Renal pelvis (tissue), 4 donors: ENCODE results near the gene NPBWR2. TPM values are rescaled to one million over a fixed set of nuclear protein-coding genes. Genes with fewer than 3 reads are reported as not detected.
"Not testable (repeated sequence)": the region's sequence is repeated elsewhere in the genome, so short reads cannot be mapped to it uniquely, and the experiment has no call there.

Source experiments
- DNase-seq: peaks from one replicate; pipeline ENCODE4 v3.0.0-alpha.2; 2013
- polyA plus RNA-seq, 3 donors: library from polyadenylated mRNA; unstranded; fragments of 120-200 nt; gene quantifications; one replicate each; pipeline ENCODE4 v1.2.1, GENCODE V29; 2013; ENCODE audit not compliant: insufficient read length in 3 of 3

The NPBWR2 gene
- polyA plus RNA-seq, 3 donors = not detected

DNA sequence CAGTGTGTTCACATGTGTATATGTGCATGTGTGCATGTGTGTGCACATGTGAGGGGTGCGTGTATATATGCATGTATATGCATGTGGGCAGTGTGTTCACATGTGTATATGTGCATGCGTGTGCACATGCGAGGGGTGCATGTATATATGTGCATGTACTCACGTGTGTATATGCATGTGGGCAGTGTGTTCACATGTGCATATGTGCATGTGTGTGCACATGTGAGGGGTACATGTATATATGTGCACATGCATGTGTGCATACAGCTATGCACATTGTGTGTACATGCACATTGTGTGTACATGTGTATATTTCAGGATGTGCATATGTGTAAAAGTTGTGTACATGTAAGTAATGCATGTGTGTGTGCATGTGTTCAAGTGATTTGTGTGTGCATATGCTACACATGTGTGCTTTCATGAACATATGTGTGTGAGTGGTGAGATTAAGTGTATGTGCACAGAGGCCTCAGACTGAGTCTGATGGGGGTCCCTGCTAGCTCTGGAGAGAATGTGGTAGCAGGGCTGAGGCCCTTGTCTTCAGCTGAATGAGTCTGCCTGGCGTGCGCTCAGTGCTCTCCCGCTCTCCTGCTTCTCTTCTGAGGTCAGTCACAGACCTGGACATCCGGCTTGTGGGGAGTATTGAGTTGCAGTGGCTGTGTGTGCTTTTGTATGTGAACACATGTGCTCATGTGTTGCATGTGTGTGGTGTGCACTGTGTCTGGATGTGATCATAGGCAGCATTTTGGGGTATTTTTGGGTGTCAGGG lies 37.0 kb upstream of the NPBWR2 start:
- DNase-seq = no peak

DNA sequence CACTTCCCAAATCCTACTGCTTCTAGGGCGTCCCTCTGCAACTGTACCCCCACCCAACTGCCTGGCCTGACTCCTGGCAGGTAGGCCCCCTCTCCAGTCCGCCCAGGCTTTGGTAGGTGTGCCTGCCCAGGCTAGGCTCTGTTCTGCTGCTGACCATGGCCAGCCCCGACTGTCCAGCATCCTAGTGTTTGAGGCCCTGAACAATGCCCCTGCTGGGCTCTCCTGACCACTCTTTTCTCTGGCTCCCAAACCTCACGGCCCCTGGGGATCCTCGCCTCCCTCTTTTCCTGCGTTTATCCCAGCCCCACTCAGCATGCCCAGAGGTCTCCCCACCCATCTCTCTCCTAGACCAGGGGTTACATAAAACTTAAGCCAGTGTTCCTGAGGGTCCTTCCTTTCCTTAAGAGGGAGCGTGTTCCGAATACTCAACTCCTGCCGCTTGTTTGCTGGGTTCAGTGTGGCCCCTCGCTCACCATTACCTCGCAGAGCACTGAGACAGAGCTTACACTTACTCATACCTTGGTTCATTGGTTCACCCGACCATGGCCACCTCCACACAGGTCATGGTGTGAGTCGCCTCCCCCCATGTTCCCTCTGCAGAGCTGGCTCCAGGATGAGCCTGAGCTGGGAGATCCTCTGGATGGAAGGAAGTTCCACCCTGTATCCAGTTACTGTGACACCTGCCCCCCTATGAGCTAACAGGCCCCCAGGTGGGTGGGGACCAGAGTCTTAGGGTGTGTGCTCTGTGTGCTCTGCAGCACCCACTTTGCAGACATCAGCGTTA lies 35.8 kb upstream of the NPBWR2 start:
- DNase-seq = no peak

DNA sequence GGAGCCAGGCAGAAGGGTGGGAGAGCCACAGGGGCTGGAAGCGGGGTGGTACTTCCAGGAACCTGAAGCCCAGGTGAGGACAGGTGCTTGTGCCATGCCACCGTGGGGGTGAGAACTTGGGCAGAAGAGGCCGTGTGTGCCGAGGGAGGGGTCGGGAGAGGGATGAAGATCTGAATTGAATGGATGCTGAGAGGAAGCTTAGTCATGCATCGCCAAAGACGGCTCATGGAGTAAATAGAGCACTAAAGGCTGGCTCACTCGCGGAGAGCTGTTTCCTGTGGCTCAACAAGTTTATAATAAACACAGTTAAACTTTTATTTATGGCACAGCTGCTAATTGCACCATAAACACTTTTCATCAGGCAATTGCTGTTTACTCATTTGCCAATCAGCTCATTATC lies 35.2 kb upstream of the NPBWR2 start:
- DNase-seq = no peak

DNA sequence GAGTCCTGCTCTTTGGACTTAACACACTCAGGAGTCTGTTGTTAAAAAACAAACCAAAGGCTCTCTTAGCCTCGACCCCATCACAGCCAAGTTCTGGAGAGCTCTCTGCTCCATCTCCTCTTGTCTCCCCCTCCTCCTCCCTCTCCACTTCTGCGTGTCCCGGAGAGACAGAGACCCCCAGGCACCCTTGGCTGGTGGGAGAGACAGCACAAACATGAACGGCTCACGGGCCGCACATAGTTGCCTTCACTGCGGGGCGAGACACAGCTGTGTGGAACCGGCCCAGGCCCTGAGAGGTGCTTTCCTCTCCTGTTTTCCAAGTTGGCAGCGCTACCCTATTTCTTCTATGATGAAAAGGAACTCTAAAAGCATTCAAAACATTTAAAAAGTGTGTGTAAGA lies 33.6 kb upstream of the NPBWR2 start:
- no peak for DNase-seq

DNA sequence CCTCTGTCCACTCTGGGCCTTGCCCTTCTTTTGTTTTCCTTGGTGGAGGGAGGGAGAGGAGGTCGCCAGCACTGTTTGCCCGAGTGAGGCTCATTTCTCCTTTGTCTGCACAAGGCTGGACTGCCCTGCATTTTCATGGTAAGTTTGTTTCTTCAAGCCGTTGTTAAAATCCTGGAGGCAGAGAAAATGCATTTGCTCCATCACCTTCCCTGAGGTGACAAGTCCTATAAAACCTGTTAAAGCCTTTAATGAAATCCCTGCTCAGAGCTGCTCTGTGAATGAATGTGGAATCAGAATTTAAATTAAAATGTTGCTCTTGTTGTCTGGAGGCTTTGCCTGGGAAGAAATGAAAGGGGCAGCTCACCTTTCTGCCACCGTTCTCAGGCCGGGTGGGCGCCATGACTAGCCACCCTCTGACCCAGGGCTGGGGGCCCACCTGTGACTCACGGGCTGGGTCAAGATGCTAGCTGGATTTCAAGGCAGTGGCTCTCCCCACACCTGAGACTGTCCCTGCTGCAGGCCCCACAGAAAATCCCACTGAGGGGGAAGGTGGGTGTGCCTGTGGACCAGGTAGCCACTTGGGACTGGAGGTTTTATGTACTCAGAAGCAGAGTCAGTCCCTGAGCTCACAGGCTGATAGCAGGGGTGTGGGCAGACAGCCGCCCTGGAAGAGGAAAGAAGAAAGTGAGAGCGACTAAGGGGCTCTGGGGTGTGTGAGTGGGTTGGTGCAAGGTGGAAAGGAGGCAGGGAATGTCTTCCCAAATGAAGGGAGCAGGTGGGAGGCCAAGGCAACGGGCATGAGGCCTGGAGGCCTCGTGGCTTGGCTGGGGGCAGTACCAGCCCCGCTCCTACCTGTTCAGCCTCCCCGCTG lies 32.9 kb upstream of the NPBWR2 start:
- DNase-seq = no peak

DNA sequence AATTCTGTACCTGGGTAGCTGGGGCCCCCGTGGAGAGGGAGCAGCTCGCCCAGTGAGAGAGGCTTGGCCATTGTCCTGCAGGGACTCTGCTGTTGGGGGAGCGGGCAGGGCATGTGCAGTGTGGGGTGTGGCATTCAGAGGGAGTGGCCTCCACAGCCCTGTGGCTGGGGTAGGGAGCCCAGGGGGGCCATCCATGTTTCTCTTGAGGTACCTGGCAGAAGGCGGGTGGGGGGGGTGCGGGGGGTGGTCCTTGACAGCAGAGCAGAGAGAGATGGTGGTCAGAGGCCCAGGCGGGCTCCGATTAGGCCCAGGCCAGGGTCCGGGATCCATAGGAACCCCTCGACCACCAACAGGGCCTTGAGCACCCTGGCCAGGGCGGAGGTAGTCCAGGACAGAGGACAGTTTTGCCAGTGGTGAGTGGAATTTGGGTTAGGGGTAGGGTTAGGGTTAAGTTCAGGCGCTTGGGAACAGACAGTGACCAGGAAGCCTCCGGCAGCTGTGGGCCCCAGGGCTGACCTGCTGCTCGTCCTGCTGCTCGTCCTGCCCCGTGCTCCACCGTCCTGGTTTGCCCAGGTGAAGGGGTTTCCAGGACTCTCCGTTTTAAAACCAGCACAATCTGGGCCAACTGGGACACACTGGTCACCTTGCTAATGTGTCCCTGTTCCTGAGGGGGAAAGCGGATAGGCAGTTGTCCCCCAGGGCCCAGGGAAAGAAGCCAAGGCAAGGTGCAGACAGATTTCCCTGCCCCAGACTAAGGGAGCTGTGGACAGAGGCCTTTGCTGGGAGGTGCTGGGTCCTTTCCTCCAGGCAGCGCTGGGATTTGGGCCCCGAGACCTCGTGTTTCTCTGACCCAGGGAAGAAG lies 32.1 kb upstream of the NPBWR2 start:
- no peak for DNase-seq

DNA sequence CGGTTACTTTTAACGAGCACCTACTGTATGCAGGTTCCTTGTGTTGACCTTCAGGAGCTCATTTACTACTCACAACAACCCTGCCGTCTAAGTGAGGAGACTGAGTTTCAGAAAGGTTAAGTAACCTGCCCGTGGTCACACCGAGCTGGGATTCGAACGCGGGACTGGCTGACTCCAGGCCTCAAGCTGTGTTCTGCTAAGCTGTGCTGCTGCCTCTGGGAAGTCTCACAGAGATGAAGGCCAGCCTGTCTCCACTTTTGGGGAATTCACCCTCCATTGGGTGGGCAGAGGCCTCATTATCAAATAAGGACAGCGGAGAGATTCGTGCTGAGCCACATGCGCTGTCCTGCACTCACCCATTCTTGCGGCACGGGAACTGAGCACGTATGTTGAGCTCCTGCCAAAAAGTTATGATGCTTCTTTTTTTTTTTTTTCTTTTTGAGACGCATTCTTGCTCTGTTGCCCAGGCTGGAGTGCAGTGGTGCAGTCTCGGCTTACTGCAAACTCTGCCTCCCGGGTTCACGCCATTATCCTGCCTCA lies 31.0 kb upstream of the NPBWR2 start:
- no peak for DNase-seq

DNA sequence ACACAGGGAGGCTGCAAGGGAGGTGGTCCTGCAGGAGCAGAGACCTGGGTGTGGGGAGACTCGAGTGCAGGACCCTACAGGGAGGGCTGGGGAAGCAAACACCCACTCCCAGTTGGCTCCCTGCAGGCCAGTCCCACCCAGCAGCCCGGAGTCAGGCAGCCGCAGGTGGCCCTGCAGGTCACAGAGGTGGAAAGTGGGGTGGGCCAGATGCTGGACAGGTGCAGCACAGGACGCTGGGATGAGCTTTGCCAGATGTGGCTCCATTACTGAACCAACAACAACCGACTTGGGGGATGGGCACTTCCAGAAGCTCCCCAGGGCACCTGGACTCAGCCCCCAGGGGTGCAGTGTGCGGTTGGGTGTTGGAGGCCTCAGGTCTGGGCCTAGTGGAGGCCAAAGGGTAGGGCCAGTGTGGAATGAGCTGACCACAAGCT lies 30.2 kb upstream of the NPBWR2 start:
- no peak for DNase-seq

DNA sequence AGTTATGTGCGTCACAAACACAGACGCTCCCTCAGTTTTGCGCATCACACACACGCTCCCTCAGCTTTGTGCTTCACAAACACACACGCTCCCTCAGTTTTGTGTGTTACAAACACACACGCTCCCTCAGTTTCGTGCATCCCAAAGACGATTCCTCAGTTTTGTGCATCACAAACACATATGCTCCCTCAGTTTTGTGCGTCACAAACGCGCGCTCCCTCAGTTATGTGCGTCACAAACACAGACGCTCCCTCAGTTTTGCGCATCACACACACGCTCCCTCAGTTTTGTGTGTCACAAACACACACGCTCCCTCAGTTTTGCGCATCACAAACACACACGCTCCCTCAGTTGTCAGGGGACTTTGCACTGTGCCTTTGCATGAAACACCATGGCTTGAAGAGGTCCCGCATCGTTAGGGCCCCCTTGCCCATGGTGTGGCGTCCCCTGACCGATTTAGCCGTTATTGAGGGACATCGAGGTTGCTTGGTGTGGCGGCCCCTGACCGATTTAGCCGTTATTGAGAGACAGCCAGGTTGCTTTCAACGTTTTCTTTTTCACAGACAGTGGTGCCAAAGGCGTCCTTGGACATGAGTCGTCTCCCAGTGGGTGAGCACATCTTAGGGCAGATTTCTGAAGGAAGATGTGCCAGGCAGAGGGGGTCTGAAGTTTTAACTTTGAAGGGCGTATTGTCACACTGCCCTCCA lies 28.8 kb upstream of the NPBWR2 start:
- no peak for DNase-seq

DNA sequence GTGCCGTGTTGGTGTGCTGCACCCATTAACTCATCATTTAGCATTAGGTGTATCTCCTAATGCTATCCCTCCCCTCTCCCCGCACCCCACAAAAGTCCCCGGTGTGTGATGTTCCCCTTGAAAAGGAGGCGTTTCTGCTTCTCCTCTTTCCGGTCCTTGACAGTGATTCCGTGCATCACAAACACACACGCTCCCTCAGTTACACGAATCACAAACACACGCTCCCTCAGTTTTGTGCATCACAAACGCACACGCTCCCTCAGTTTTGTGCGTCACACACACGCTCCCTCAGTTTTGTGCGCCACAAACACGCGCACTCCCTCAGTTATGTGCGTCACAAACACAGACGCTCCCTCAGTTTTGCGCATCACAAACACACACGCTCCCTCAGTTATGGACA lies 27.4 kb upstream of the NPBWR2 start:
- not testable (repeated sequence) for DNase-seq

DNA sequence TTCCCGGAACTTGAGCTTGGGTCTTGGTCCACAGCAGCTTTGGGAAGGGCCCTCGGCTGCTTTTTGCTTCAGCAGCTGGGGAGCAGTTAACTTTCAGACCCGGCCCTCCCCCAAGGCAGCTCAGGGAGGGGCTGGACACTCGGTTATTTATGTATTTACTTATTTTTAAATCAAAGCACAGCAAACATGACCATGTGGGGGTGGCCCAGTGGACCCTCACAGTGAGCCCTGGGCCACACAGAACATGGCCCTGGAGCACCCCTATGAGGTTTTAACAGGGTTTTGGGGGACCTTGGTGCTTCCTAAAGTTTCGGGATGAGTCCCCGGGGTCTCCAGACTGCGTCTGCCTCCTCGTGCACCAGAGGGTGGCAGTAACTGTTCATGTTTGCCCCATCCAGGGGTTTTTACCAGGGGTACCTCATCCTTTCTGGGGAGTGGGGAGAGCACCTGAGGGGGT lies 26.6 kb upstream of the NPBWR2 start:
- no peak for DNase-seq

DNA sequence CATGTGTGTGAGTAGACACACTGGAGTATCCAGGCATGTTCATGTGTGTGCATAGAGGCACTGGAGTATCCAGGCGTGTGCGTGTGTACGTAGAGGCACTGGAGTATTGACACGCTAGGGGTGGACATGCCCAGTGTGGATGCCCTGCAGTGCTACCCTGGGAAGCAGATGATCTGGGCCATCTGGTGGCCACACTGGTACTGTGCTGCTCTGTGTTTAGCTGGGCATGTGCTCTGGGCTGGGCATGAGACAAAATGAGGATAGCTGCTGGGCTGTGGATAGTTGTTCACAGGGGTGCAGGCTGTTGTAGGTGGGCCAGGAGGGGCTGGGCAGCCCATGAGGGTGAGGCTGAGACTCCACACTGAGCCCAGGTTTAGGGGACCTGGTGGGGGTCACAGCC lies 24.0 kb upstream of the NPBWR2 start:
- DNase-seq = no peak

DNA sequence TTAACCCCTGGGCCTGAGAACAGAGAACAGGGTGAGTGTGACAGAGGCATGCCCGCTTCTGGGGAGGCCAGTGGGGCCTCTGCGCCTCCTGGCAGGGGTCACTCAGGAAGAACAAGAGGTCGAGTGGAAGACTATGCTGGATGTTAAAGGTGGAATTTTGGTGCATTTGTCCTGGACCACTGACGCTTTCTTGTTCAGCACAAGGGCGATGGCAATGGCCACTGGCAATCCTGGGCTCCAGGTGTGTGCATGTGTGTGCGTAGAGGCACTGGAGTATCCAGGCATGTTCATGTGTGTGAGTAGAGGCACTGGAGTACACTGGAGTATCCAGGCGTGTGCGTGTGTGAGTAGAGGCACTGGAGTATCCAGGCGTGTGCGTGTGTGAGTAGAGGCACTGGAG lies 23.5 kb upstream of the NPBWR2 start:
- no peak for DNase-seq

DNA sequence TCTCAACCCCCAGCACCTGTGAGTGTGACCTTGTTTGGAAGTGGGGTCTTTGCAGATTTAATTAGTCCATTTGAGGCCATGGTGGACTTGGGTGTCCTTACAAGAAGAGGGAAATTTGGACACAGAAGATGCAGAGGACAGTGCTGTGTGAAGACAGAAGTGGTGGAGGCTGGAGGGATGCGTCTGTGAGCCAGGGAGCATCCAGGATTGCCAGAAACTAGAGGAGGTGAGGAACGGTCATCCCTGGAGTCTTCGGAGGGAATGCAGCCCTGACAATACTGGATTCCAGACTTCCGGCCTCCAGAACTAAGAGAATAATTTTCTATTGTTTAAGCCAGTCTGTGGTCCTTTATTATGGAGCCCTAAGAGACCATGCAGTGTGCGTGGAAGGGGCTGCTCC lies 22.9 kb upstream of the NPBWR2 start:
- no peak for DNase-seq

DNA sequence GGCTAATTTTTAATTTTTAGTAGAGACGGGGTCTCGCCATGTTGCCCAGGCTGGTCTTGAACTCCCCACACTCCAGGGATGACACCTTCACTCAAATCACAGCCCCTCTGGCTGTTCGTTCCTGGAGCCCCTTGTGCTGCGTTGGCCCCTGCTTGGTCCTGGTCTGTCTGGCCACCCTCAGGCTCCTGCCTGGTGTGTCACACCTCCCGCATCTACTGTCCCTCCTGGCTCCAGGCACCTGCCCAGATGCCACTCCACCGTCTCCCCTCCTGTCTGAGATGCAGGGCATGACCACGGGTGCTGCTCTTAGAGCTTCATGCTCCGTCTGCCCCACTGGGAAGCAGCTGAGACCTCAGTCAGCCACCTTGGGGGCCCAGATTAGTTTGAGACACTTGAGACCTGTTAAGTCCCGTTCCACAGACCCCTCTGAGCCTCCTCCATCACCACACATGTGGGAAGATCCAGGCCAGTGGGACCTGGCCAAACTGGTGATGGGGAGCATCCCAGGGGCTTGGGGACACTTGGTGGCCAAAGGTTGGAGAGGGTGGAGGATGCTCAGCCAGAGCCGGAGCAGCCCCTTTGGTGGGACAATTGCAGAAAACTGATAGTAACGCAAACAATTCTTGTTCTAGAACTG lies 21.9 kb upstream of the NPBWR2 start:
- no peak for DNase-seq

DNA sequence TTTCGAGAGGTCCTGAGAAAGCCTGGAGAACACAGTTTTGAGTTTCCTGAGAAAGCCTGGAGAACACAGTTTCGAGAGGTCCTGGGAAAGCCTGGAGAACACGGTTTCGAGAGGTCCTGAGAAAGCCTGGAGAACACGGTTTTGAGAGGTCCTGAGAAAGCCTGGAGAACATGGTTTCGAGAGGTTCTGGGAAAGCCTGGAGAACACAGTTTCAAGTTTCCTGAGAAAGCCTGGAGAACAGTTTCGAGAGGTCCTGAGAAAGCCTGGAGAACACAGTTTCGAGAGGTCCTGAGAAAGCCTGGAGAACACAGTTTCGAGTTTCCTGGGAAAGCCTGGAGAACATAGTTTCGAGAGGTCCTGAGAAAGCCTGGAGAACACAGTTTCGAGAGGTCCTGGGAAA lies 16.2 kb upstream of the NPBWR2 start:
- not testable (repeated sequence) for DNase-seq

DNA sequence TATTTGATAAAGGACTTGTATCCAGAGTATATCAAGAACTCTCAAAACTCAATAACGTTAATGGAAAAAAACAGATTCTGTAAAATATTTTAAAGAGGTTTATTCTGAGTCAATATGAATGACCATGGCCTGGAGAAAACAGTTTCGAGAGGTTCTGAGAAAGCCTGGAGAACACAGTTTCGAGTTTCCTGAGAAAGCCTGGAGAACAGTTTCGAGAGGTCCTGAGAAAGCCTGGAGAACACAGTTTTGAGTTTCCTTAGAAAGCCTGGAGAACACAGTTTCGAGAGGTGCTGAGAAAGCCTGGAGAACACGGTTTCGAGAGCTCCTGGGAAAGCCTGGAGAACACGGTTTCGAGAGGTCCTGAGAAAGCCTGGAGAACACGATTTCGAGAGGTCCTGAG lies 15.6 kb upstream of the NPBWR2 start:
- not testable (repeated sequence) for DNase-seq

DNA sequence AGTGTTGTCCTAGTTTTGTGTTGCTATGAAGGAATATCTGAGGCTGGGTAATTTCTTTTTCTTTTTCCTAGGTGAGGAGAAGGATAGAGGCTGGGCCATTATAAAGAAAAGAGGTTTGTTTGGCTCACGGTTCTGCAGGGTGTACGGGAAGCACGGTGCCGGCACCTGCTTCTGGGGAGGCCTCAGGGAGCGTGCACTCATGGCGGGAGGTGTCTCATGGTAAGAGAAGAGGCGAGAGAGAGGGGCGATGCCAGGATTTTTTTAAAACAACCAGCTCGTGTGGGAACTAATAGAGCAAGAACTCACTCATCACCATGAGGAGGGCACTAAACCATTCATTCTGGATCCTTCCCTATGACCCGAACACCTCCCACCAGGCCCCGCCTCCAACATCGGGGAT lies 14.2 kb upstream of the NPBWR2 start:
- DNase-seq = no peak

DNA sequence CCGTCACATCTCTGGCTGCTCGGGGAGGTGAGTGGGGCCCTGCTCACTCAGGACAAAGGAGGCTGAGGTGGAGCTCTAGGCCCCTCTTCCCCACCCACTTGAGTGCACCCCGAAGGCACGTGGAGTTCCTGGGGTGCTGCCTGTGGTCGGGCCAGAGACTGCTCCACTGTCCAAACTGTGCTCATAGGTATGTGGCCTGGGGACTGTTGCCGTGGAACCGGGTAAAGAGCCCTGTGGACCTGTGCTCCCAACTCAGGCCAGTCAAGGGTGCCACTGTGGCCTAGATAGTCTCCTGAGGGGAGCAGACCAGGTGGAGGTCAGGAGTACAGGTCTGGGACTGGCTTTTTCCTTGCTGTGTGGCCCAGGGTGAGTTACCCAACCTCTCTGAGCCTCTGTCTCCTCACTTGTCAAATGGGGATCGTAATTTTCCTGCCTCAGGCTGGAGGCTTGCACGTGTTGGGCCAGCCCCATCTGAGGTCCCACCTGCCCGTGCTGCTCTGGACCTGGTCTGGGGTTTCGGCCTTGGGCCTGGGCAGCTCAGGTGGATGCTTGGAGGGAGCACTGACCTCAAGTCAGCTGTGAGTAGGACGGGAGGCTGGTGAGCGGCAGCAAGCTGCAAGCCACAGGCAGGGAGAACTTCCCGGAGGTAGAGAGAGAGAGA lies 12.4 kb upstream of the NPBWR2 start:
- DNase-seq = no peak
